HEK293T (cell line): Measurements from ENCODE around the gene LIPA.

Experiments used
- BHLHE40 ChIP-seq: fragments of 450-650 bp; IDR thresholded peaks from 2 replicates; pipeline ENCODE4 v1.6.1; 2016; ENCODE audit warnings: mild to moderate bottlenecking, moderate library complexity, borderline replicate concordance
- HDGF ChIP-seq: fragments of 450-650 bp; IDR thresholded peaks from 2 replicates; pipeline ENCODE4 v1.6.1; 2017; ENCODE audit warnings: antibody characterized with exemption, borderline replicate concordance
- L3MBTL2 ChIP-seq: fragments of 450-650 bp; conservative IDR thresholded peaks from 2 replicates; pipeline ENCODE4 v1.6.1; 2016; ENCODE audit warnings: mild to moderate bottlenecking
- LEF1 ChIP-seq: fragments of 450-650 bp; IDR thresholded peaks from 2 replicates; pipeline ENCODE4 v1.6.1; 2017; ENCODE audit warnings: mild to moderate bottlenecking, borderline replicate concordance
- NFRKB ChIP-seq: fragments of 450-650 bp; IDR thresholded peaks from 2 replicates; pipeline ENCODE4 v1.6.1; 2016; ENCODE audit warnings: mild to moderate bottlenecking, moderate library complexity
- SUZ12 ChIP-seq: fragments of 450-650 bp; IDR thresholded peaks from 2 replicates; pipeline ENCODE4 v1.6.1; 2016; ENCODE audit warnings: mild to moderate bottlenecking
- TARDBP ChIP-seq: fragments of 450-650 bp; IDR thresholded peaks from 2 replicates; pipeline ENCODE4 v1.6.1; 2016

- no peak for TF ChIP-seq TARDBP
- TF ChIP-seq L3MBTL2: no peak
- TF ChIP-seq SUZ12: no peak
- no peak for TF ChIP-seq HDGF
- no peak for TF ChIP-seq BHLHE40
- TF ChIP-seq NFRKB: no peak
- no peak for TF ChIP-seq LEF1
Observed at GRCh38 chr10:89271532-89271931, 20.0 kb upstream of the LIPA start.
